A673 (cell line): ENCODE measurements around the gene TSHR. TPM values are rescaled to one million over a fixed set of nuclear protein-coding genes. Genes with fewer than 3 reads are reported as not detected.

Experiments
- BruUV-seq: library from RNA; stranded (reverse); fragments of 400-500 nt; replicated peaks from 2 replicates; lab custom pipeline; 2021; lab: Mats Ljungman, UMichigan
- CTCF ChIA-PET: fragments of 300-600 bp; sonication (Branson Sonifier 250); formaldehyde crosslinking; loops from one replicate; lab custom pipeline; 2022; ENCODE audit warnings: antibody characterized with exemption; lab: Charles Lee
- POLR2A ChIA-PET: fragments of 300-600 bp; sonication (Branson Sonifier 250); formaldehyde crosslinking; loops from one replicate; lab custom pipeline; 2022; ENCODE audit warnings: antibody characterized with exemption; ENCODE audit not compliant: low non-redundant PET; lab: Charles Lee
- DNase-seq: peaks from one replicate; pipeline ENCODE4 v3.0.0-alpha.2; 2015; ENCODE audit warnings: low spot score
- H3K27ac ChIP-seq: fragments of 200-600 bp; sonication (generic); 2 replicates; pipeline ENCODE4 v1.5.1; 2016; ENCODE audit warnings: mixed run types, low read depth, mild to moderate bottlenecking, mixed read lengths, antibody characterized with exemption, low read length; ENCODE audit not compliant: poor library complexity, severe bottlenecking
- H3K27me3 ChIP-seq: fragments of 200-600 bp; sonication (generic); replicated peaks from 2 replicates; pipeline ENCODE4 v1.6.1; 2017; ENCODE audit warnings: mixed run types, low read depth, mild to moderate bottlenecking, mixed read lengths, antibody characterized with exemption, low read length; ENCODE audit not compliant: insufficient read depth, poor library complexity
- H3K36me3 ChIP-seq: fragments of 200-600 bp; sonication (generic); 2 replicates; pipeline ENCODE4 v1.6.1; 2016; ENCODE audit warnings: mixed run types, mild to moderate bottlenecking, mixed read lengths, antibody characterized with exemption, low read length; ENCODE audit not compliant: insufficient read depth, poor library complexity, severe bottlenecking
- H3K4me1 ChIP-seq: fragments of 200-600 bp; sonication (generic); 2 replicates; pipeline ENCODE4 v1.6.1; 2017; ENCODE audit warnings: mixed run types, mild to moderate bottlenecking, mixed read lengths, antibody characterized with exemption, low read length; ENCODE audit not compliant: insufficient read depth, poor library complexity, severe bottlenecking
- H3K4me3 ChIP-seq: fragments of 200-600 bp; sonication (generic); 2 replicates; pipeline ENCODE4 v1.5.1; 2016; ENCODE audit warnings: low read depth, mixed run types, mild to moderate bottlenecking, mixed read lengths, low read length; ENCODE audit not compliant: poor library complexity, severe bottlenecking
- H3K9me3 ChIP-seq: fragments of 200-600 bp; sonication (generic); 2 replicates; pipeline ENCODE4 v1.6.1; 2016; ENCODE audit warnings: mixed run types, low read depth, mild to moderate bottlenecking, mixed read lengths, antibody characterized with exemption, low read length; ENCODE audit not compliant: poor library complexity, severe bottlenecking
- CTCF ChIP-seq: fragments of 300-800, 200-600 bp; sonication (generic); conservative IDR thresholded peaks from 2 replicates; pipeline ENCODE4 v1.5.1; 2017; ENCODE audit warnings: low read depth, mild to moderate bottlenecking, antibody characterized with exemption, low read length, moderate library complexity, mixed read lengths
- EZH2 ChIP-seq: fragments of 200-600 bp; sonication (generic); IDR thresholded peaks from 2 replicates; pipeline ENCODE4 v1.6.1; 2017; ENCODE audit warnings: borderline replicate concordance, low read depth, mild to moderate bottlenecking, mixed read lengths, antibody characterized with exemption, low read length; ENCODE audit not compliant: poor library complexity, severe bottlenecking
- intact Hi-C: fragments of 100-400 bp; cut with micrococcal nuclease; formaldehyde crosslinking; loops from one replicate; pipeline ENCODE4 v1.10.0; 2022; ENCODE audit not compliant: unreplicated experiment
- total RNA-seq: library from RNA; stranded (reverse); gene quantifications from 2 replicates; pipeline ENCODE4 v1.2.3, GENCODE V29; 2021

Gene TSHR
- total RNA-seq, 1 experiment from 2014 or later: not detected

- TF ChIP-seq CTCF (no peak), EZH2 (no peak)
- POLR2A ChIA-PET: no interaction called here
- Histone ChIP-seq H3K27me3 (no peaks in the 10 kb centered on the region), H3K27ac (no peak overlapping the region), H3K36me3 (no peaks in the 10 kb centered on the region), H3K4me1 (no peaks in the 10 kb centered on the region), H3K4me3 (no peak overlapping the region), H3K9me3 (no peaks in the 10 kb centered on the region)
- BruUV-seq: no TSS peak
- DNase-seq: no peak
- intact Hi-C loops: no loop called here
- CTCF ChIA-PET: no interaction called here
Measured at GRCh38 chr14:81177225-81177624, 221.8 kb downstream of the TSHR start.

GRCh38 chr14:81178063-81178462 is 222.6 kb downstream of the TSHR start:
- intact Hi-C loops: no loop called here
- BruUV-seq: no TSS peak
- H3K9me3 ChIP-seq: no peaks in the 10 kb centered on the region
- H3K27ac ChIP-seq: no peak overlapping the region
- ChIA-PET POLR2A (no interaction called here), CTCF (no interaction called here)
- DNase-seq: no peak
- H3K4me1 ChIP-seq: no peaks in the 10 kb centered on the region
- TF ChIP-seq CTCF: no peak
- TF ChIP-seq EZH2: no peak
- H3K27me3 ChIP-seq: no peaks in the 10 kb centered on the region
- H3K4me3 ChIP-seq: no peak overlapping the region
- H3K36me3 ChIP-seq: no peaks in the 10 kb centered on the region

GRCh38 chr14:81179631-81180030 is 224.2 kb downstream of the TSHR start:
- Histone ChIP-seq H3K4me1 (peaks cover 3% of the 10 kb centered on the region), H3K27me3 (no peaks in the 10 kb centered on the region), H3K9me3 (no peaks in the 10 kb centered on the region), H3K4me3 (no peak overlapping the region), H3K36me3 (no peaks in the 10 kb centered on the region), H3K27ac (no peak overlapping the region)
- BruUV-seq: TSS peak; percentile 26
- ChIA-PET CTCF (interaction anchor here (0.7 kb wide), 1 partner anchor 32 kb away, joined by 3 read pairs; no protein-coding TSS in a partner anchor), POLR2A (no interaction called here)
- intact Hi-C loops: loop anchor here (10.0 kb wide), 1 partner anchor 285 kb away; no protein-coding TSS in a partner anchor
- no peak for DNase-seq
- TF ChIP-seq CTCF (no peak), EZH2 (no peak)
